PC-3 (cell line): ENCODE results near the gene SAGE1. TPM values are rescaled to one million over a fixed set of nuclear protein-coding genes. Genes with fewer than 3 reads are reported as not detected.
"Not testable (repeated sequence)": the region's sequence is repeated elsewhere in the genome, so short reads cannot be mapped to it uniquely, and the experiment has no call there.

Source experiments
- ATAC-seq: fragments of 200-7000 bp; cut with Tn5 transposase; 2 replicates; pipeline ENCODE4 v1.9.1; 2020; ENCODE audit warnings: mild to moderate bottlenecking, moderate library complexity
- Bru-seq: library from RNA; stranded (reverse); fragments of 400-500 nt; gene quantifications from one replicate; lab custom pipeline; 2021; lab: Mats Ljungman, UMichigan
- BruChase-seq, 2 experiments: library from RNA; stranded (reverse); fragments of 400-500 nt; gene quantifications; one replicate each; lab custom pipeline; 2021; lab: Mats Ljungman, UMichigan
- BruUV-seq: library from RNA; stranded (reverse); fragments of 400-500 nt; replicated peaks from 2 replicates; lab custom pipeline; 2021; lab: Mats Ljungman, UMichigan
- CTCF ChIA-PET: fragments of 300-600 bp; sonication (Branson Sonifier 250); formaldehyde crosslinking; loops from one replicate; lab custom pipeline; 2022; ENCODE audit warnings: antibody characterized with exemption; lab: Charles Lee
- POLR2A ChIA-PET: fragments of 300-600 bp; sonication (Branson Sonifier 250); formaldehyde crosslinking; loops from one replicate; lab custom pipeline; 2022; ENCODE audit warnings: antibody characterized with exemption; ENCODE audit not compliant: unreplicated experiment; lab: Charles Lee
- DNase-seq: peaks from one replicate; pipeline ENCODE4 v3.0.0-alpha.2; 2015
- H2AFZ ChIP-seq: fragments of 300-600 bp; sonication (generic); 2 replicates; pipeline ENCODE4 v1.6.0; 2016; ENCODE audit warnings: antibody characterized with exemption, low read length
- H3F3A ChIP-seq: fragments of 300-600 bp; sonication (generic); one replicate; pipeline ENCODE4 v1.6.0; 2017; ENCODE audit warnings: antibody characterized with exemption, low read length, control low read depth, mild to moderate bottlenecking; ENCODE audit not compliant: unreplicated experiment
- H3K27ac ChIP-seq: fragments of 300-600 bp; sonication (generic); 2 replicates; pipeline ENCODE4 v1.5.1; 2016; ENCODE audit warnings: mild to moderate bottlenecking, low read length
- H3K27me3 ChIP-seq: fragments of 300-600 bp; sonication (generic); 2 replicates; pipeline ENCODE4 v1.6.1; 2016; ENCODE audit warnings: low read length, mixed read lengths
- H3K36me3 ChIP-seq: fragments of 300-600 bp; sonication (generic); 2 replicates; pipeline ENCODE4 v1.6.1; 2016; ENCODE audit warnings: low read depth, mixed run types, low read length, mixed read lengths
- H3K4me1 ChIP-seq: fragments of 300-600 bp; sonication (generic); 2 replicates; pipeline ENCODE4 v1.5.1; 2016; ENCODE audit warnings: low read length; ENCODE audit not compliant: insufficient read depth
- H3K4me2 ChIP-seq: fragments of 300-600 bp; sonication (generic); 2 replicates; pipeline ENCODE4 v1.6.0; 2016; ENCODE audit warnings: low read length
- H3K4me3 ChIP-seq: fragments of 300-600 bp; sonication (generic); 2 replicates; pipeline ENCODE4 v1.5.1; 2016; ENCODE audit warnings: mild to moderate bottlenecking, low read length, mixed read lengths
- H3K79me2 ChIP-seq: fragments of 300-600 bp; sonication (generic); 2 replicates; pipeline ENCODE4 v1.6.1; 2017; ENCODE audit warnings: low read length, mixed read lengths
- H3K9ac ChIP-seq: fragments of 300-600 bp; sonication (generic); 2 replicates; pipeline ENCODE4 v1.6.0; 2016; ENCODE audit warnings: mild to moderate bottlenecking, low read length
- H3K9me2 ChIP-seq: fragments of 300-600 bp; sonication (generic); replicated peaks from 2 replicates; pipeline ENCODE4 v1.6.1; 2016; ENCODE audit warnings: mixed run types, low read length, mixed read lengths
- H3K9me3 ChIP-seq: fragments of 300-600 bp; sonication (generic); 2 replicates; pipeline ENCODE4 v1.6.1; 2016; ENCODE audit warnings: low read length, mixed read lengths
- H4K20me1 ChIP-seq: fragments of 300-600 bp; sonication (generic); 2 replicates; pipeline ENCODE4 v1.6.1; 2016; ENCODE audit warnings: low read length, mixed read lengths
- EZH2 ChIP-seq: fragments of 300-600 bp; sonication (generic); IDR thresholded peaks from one replicate; pipeline ENCODE4 v1.6.1; 2017; ENCODE audit warnings: antibody characterized with exemption, mild to moderate bottlenecking, low read length; ENCODE audit not compliant: unreplicated experiment
- EZH2phosphoT487 ChIP-seq: fragments of 300-600 bp; sonication (generic); IDR thresholded peaks from 2 replicates; pipeline ENCODE4 v1.6.1; 2018; ENCODE audit warnings: mild to moderate bottlenecking, antibody characterized with exemption, low read length, borderline replicate concordance
- intact Hi-C: fragments of 100-400 bp; cut with micrococcal nuclease; formaldehyde crosslinking; loops from 2 replicates; pipeline ENCODE4 v1.9.0; 2023
- long read RNA-seq: library from polyadenylated mRNA; unstranded; transcript quantifications from one replicate; pipeline ENCODE4 v2.0.0, GENCODE V29; 2021; ENCODE audit not compliant: unreplicated experiment
- total RNA-seq: library from RNA; depleted of rRNA; stranded (reverse); fragments of >200 nt; gene quantifications from 2 replicates; pipeline ENCODE4 v1.2.3, GENCODE V29; 2014; rRNA removed
- TF ChIP-seq, protein P1 (sequence below): fragments of 300-600 bp; sonication (generic); conservative IDR thresholded peaks from 2 replicates; pipeline ENCODE4 v1.5.1; 2017; ENCODE audit warnings: antibody characterized with exemption, low read depth, mild to moderate bottlenecking, low read length

Gene SAGE1
- total RNA-seq (not detected in 2 replicates), Bru-seq, nascent RNA (percentile 6 among the genes with signal in this experiment), BruChase-seq, experiment 1, labeled RNA remaining after a 6-hour chase (percentile 8 among the genes with signal in this experiment), BruChase-seq, experiment 2, labeled RNA remaining after a 2-hour chase (percentile 8 among the genes with signal in this experiment)
- long read RNA-seq, result 0 reads

DNA sequence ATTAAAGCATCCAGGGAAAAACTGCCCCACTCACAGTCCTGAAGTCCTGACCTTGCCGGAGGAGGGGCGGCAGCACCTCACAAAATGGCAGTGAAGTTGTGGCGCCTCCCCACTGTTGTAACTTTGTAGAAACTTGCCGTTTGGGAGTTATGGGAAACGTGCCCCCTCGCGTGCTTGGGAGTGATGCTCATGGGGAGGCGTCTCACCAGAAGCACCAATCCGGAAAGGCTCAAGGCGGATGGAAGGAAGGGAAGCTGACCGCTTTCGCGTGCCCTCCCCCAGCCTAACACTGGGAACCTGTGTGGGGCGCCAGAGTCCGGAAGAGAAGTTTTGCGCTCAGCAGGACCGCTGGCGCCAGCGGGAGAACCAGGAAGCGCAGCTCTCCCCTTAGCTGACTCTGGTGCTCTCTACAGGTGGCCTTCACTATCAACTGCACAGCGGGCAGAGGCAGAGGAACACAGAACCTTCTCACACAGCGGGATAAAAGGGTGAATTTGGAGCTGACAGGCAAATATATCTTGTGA is at the start of gene SAGE1, which contains the start of gene CT45A10:
Gene SAGE1, plus strand, starts transcription at position 423 of the 524 bp plus-strand sequence. CDS start 2,527 bp downstream, outside the sequence.
Gene CT45A10, minus strand, starts transcription at position 151 of the 524 bp plus-strand sequence. CDS start 8,100 bp downstream, outside the sequence.
- no peaks in the 10 kb centered on the region for H3K36me3 ChIP-seq
- H3K9me2 ChIP-seq, result no peaks in the 10 kb centered on the region
- CTCF ChIA-PET, result no interaction called here
- ATAC-seq (no peak), DNase-seq (no peak)
- no peaks in the 10 kb centered on the region for H3K4me1 ChIP-seq
- no peak within 1 kb of the TSS for H2AFZ ChIP-seq
- TF ChIP-seq, protein P1, sequence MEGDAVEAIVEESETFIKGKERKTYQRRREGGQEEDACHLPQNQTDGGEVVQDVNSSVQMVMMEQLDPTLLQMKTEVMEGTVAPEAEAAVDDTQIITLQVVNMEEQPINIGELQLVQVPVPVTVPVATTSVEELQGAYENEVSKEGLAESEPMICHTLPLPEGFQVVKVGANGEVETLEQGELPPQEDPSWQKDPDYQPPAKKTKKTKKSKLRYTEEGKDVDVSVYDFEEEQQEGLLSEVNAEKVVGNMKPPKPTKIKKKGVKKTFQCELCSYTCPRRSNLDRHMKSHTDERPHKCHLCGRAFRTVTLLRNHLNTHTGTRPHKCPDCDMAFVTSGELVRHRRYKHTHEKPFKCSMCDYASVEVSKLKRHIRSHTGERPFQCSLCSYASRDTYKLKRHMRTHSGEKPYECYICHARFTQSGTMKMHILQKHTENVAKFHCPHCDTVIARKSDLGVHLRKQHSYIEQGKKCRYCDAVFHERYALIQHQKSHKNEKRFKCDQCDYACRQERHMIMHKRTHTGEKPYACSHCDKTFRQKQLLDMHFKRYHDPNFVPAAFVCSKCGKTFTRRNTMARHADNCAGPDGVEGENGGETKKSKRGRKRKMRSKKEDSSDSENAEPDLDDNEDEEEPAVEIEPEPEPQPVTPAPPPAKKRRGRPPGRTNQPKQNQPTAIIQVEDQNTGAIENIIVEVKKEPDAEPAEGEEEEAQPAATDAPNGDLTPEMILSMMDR, result no peak
- no peak for TF ChIP-seq EZH2phosphoT487
- TF ChIP-seq EZH2, result no peak
- H3K79me2 ChIP-seq, result no peaks in the 10 kb centered on the region
- no peaks in the 10 kb centered on the region for H3K9me3 ChIP-seq
- no peaks in the 10 kb centered on the region for H4K20me1 ChIP-seq
- POLR2A ChIA-PET, result no interaction called here
- no TSS peak for BruUV-seq
- H3K9ac ChIP-seq, result no peak within 1 kb of the TSS
- no peaks in the 10 kb centered on the region for H3F3A ChIP-seq
- intact Hi-C loops, result no loop called here
- no peak within 1 kb of the TSS for H3K4me3 ChIP-seq
- H3K27me3 ChIP-seq, result peaks cover 14% of the 10 kb centered on the region
- H3K27ac ChIP-seq, result no peak within 1 kb of the TSS
- H3K4me2 ChIP-seq, result no peak within 1 kb of the TSS

DNA sequence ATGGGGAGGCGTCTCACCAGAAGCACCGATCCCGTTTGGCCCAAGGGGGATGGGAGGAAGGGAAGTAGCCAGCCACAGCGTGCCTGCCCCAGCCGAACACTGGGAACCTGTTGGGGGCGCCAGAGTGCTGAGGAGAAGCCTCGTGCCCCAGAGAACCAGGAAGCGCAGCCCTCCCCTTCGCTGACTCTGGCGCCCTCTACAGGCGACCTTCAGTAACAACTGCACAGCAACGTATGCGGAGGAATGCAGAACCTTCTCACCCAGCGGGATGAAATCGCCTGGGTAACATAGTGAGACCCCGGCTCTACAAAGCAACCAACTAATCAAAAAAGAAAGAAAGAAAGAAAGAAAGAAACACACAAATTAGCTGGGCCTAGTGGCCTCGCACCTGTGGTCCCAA is 39.1 kb upstream of the SAGE1 start, which contains the start of gene CT45A8:
Gene CT45A8, minus strand, starts transcription at position 101 of the 400 bp plus-strand sequence. CDS start 3,755 bp downstream, outside the sequence.
- H3F3A ChIP-seq, H3K79me2 ChIP-seq, H3K36me3 ChIP-seq, CTCF ChIA-PET, H2AFZ ChIP-seq, H4K20me1 ChIP-seq, H3K4me2 ChIP-seq, H3K4me3 ChIP-seq, H3K9ac ChIP-seq, ATAC-seq, H3K27me3 ChIP-seq, BruUV-seq, H3K27ac ChIP-seq, H3K9me3 ChIP-seq, DNase-seq, H3K9me2 ChIP-seq, H3K4me1 ChIP-seq, POLR2A ChIA-PET, intact Hi-C loops: not testable (repeated sequence)

DNA sequence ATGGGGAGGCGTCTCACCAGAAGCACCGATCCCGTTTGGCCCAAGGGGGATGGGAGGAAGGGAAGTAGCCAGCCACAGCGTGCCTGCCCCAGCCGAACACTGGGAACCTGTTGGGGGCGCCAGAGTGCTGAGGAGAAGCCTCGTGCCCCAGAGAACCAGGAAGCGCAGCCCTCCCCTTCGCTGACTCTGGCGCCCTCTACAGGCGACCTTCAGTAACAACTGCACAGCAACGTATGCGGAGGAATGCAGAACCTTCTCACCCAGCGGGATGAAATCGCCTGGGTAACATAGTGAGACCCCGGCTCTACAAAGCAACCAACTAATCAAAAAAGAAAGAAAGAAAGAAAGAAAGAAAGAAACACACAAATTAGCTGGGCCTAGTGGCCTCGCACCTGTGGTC is 21.8 kb upstream of the SAGE1 start, which contains the start of gene CT45A9:
Gene CT45A9, minus strand, starts transcription at position 101 of the 400 bp plus-strand sequence. CDS start 3,751 bp downstream, outside the sequence.
- H3K27me3 ChIP-seq, BruUV-seq, ATAC-seq, POLR2A ChIA-PET, intact Hi-C loops, H3K9me3 ChIP-seq, H3K27ac ChIP-seq, H3K4me2 ChIP-seq, H3K9me2 ChIP-seq, H3K36me3 ChIP-seq, CTCF ChIA-PET, H3K79me2 ChIP-seq, H4K20me1 ChIP-seq, H3F3A ChIP-seq, H2AFZ ChIP-seq, H3K4me1 ChIP-seq, DNase-seq, H3K9ac ChIP-seq, H3K4me3 ChIP-seq: not testable (repeated sequence)

DNA sequence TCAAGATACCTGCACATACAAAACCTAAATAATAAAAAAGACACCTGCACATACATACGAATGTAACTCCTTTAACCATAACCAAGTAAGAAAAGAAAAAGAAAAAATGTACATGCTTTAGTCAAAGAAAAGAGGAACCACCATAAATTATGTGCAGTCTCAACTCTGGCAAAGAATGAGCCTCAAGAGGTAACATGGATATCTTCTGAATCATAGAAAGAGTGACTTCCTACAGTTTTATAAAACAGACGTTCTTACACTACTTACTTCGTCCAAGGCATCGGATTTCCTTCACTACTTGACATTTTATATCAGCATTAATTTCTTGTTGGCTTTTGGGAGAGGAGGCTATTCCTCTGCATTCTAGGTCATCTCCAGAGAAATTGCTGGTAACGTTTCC is 10.8 kb upstream of the SAGE1 start:
- H3K4me2 ChIP-seq, DNase-seq, H3F3A ChIP-seq, H3K4me3 ChIP-seq, ATAC-seq, POLR2A ChIA-PET, BruUV-seq, H3K27me3 ChIP-seq, H3K9ac ChIP-seq, H3K4me1 ChIP-seq, H3K27ac ChIP-seq, H2AFZ ChIP-seq, H3K79me2 ChIP-seq, H3K9me3 ChIP-seq, CTCF ChIA-PET, intact Hi-C loops, H3K36me3 ChIP-seq, H4K20me1 ChIP-seq, H3K9me2 ChIP-seq: not testable (repeated sequence)

DNA sequence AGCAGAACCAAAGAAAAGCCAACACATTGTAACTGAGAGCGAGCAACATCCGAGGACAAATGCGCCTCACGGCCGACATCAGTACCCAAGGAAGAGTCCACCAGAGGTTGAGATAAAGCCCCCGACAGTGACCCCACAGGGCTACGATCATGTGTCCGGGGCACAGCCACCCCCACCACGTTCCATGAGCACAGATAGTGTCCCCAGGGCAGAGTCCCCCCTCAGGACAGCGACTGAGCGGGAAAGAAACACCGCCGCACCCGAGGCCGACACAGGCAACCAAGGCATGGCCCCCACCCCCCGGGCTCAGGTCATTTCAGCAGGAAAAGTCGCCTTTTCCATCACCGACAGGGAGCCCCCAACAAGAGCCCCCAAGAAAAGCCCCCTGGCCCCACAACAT is 5.3 kb upstream of the SAGE1 start:
- H3K79me2 ChIP-seq, CTCF ChIA-PET, H3K9me2 ChIP-seq, H4K20me1 ChIP-seq, POLR2A ChIA-PET, H3K27me3 ChIP-seq, BruUV-seq, DNase-seq, H3K4me1 ChIP-seq, H3K4me3 ChIP-seq, H3K9ac ChIP-seq, intact Hi-C loops, H3K27ac ChIP-seq, H2AFZ ChIP-seq, H3K9me3 ChIP-seq, H3K4me2 ChIP-seq, H3F3A ChIP-seq, H3K36me3 ChIP-seq, ATAC-seq: not testable (repeated sequence)
